Testis (tissue), 3 donors: ENCODE data around the gene RPS6KB2. TPM values are rescaled to one million over a fixed set of nuclear protein-coding genes. Genes with fewer than 3 reads are reported as not detected.

Source experiments
- DNase-seq: peaks from one replicate; pipeline ENCODE4 v3.0.0-alpha.2; 2019
- H3K27ac ChIP-seq, 2 donors: fragments of 200-600 bp; sonication (generic); one replicate each; pipeline ENCODE4 v1.5.1; 2019
- H3K27me3 ChIP-seq: fragments of 200-600 bp; sonication (generic); one replicate; pipeline ENCODE4 v1.5.1; 2019
- H3K36me3 ChIP-seq: fragments of 200-600 bp; sonication (generic); one replicate; pipeline ENCODE4 v1.5.1; 2017; ENCODE audit warnings: low read depth; ENCODE audit errors: missing control alignments
- H3K4me1 ChIP-seq: fragments of 200-600 bp; sonication (generic); one replicate; pipeline ENCODE4 v1.5.1; 2019
- H3K4me3 ChIP-seq, 2 donors: fragments of 200-600 bp; sonication (generic); one replicate each; pipeline ENCODE4 v1.5.1; 2017 to 2019
- H3K9me3 ChIP-seq: fragments of 200-600 bp; sonication (generic); one replicate; pipeline ENCODE4 v1.5.1; 2017
- POLR2A ChIP-seq: fragments of 450-650 bp; IDR thresholded peaks from one replicate; pipeline ENCODE4 v1.6.1; 2017; ENCODE audit warnings: antibody characterized with exemption, mild to moderate bottlenecking, moderate library complexity
- WGBS, 2 donors: methylation state at CpG; one replicate each; pipeline ENCODE4 v1.1.5; 2018; 5-methylcytosine and 5-hydroxymethylcytosine counted together
- intact Hi-C: fragments of 100-400 bp; cut with DNase I; formaldehyde crosslinking; loops from one replicate; pipeline ENCODE4 v1.15.1; 2023; ENCODE audit warnings: low total_unique reads
- polyA plus RNA-seq: library from polyadenylated mRNA; stranded (reverse); fragments of 350-450 nt; fragmentation: Illumina TruSeq; extraction: RNeasy Lipid Tissue Mini Kit (QIAGEN cat#74804); gene quantifications from one replicate; pipeline ENCODE4 v1.2.3, GENCODE V29; 2014; ENCODE audit warnings: low read depth, low replicate concordance; ENCODE audit not compliant: insufficient read depth
- total RNA-seq, 2 donors: library from RNA; depleted of rRNA; stranded (reverse); fragments of >200 nt; gene quantifications; one replicate each; pipeline ENCODE4 v1.2.3, GENCODE V29; 2016
- TF ChIP-seq, protein P1 (sequence below), 3 experiments: fragments of 450-650 bp in 2 of 3; fragments of 200-600 bp in 1 of 3; sonication (generic) in 1 of 3; IDR thresholded peaks; one replicate each; pipeline ENCODE4 v1.5.1; 2016 to 2019; ENCODE audit warnings: antibody characterized with exemption in 3 of 3, mild to moderate bottlenecking in 2 of 3, moderate library complexity in 1 of 3

The RPS6KB2 gene
- total and polyA plus RNA-seq, 3 donors from 2014 or later = 30.1 to 47.4 (median 46.5) TPM

DNA sequence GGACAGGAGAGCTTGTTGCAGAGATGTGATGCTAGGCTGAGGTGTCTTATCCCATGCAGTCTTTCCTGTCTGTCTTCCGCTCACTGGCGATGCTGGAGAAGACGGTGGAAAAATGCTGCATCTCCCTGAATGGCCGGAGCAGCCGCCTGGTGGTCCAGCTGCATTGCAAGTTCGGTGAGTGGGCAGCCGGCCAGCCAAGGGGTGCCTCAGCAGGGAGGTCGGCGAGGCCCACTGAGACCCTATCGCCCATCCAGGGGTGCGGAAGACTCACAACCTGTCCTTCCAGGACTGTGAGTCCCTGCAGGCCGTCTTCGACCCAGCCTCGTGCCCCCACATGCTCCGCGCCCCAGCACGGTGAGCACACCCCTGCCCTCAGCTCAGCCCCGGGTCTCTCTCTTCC, 34.9 kb upstream of the RPS6KB2 start:
- intact Hi-C loops = no loop called here
- no peaks in the 10 kb centered on the region for H3K27me3 ChIP-seq
- no peak overlapping the region for H3K4me3 ChIP-seq
- 91 to 95% methylated on average over 8 to 18 of the region's 18 CpGs for whole genome bisulfite sequencing, 2 donors
- no peaks in the 10 kb centered on the region for H3K9me3 ChIP-seq
- DNase-seq = no peak
- TF ChIP-seq, protein P1, sequence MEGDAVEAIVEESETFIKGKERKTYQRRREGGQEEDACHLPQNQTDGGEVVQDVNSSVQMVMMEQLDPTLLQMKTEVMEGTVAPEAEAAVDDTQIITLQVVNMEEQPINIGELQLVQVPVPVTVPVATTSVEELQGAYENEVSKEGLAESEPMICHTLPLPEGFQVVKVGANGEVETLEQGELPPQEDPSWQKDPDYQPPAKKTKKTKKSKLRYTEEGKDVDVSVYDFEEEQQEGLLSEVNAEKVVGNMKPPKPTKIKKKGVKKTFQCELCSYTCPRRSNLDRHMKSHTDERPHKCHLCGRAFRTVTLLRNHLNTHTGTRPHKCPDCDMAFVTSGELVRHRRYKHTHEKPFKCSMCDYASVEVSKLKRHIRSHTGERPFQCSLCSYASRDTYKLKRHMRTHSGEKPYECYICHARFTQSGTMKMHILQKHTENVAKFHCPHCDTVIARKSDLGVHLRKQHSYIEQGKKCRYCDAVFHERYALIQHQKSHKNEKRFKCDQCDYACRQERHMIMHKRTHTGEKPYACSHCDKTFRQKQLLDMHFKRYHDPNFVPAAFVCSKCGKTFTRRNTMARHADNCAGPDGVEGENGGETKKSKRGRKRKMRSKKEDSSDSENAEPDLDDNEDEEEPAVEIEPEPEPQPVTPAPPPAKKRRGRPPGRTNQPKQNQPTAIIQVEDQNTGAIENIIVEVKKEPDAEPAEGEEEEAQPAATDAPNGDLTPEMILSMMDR (IDR thresholded peaks at IDR 0.05) = no peak
- no peak for TF ChIP-seq POLR2A
- H3K4me1 ChIP-seq = peaks cover 16% of the 10 kb centered on the region
- H3K36me3 ChIP-seq = no peaks in the 10 kb centered on the region
- no peak overlapping the region for H3K27ac ChIP-seq

DNA sequence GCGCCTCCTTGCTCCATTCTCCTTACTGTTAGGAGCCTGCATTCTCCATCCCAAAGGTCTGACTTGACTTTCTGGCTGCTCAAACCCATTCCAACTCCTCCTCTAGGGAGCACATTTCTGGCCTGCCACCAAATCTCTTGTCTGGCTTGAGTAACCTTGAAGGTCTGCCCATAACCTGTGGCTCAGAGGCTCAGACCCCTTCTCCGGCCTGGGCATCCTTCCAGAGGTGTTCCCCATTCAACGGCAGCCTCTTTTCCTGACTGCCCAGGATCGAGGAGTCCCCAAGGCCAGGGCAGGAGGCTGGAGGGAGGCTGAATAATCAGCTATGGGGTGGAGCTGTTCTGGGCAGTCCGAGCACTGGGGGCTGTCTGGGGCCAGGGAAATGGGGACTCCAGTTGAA, 34.3 kb upstream of the RPS6KB2 start:
- Histone ChIP-seq H3K27ac (no peak overlapping the region), H3K36me3 (no peaks in the 10 kb centered on the region), H3K4me3 (no peak overlapping the region), H3K4me1 (peaks cover 16% of the 10 kb centered on the region), H3K27me3 (no peaks in the 10 kb centered on the region), H3K9me3 (no peaks in the 10 kb centered on the region)
- 52% methylated on average over 5 of the region's 5 CpGs for WGBS, 2 donors
- TF ChIP-seq POLR2A = no peak
- TF ChIP-seq, protein P1 (IDR thresholded peaks at IDR 0.05) = no peak
- no peak for DNase-seq
- intact Hi-C loops = no loop called here

DNA sequence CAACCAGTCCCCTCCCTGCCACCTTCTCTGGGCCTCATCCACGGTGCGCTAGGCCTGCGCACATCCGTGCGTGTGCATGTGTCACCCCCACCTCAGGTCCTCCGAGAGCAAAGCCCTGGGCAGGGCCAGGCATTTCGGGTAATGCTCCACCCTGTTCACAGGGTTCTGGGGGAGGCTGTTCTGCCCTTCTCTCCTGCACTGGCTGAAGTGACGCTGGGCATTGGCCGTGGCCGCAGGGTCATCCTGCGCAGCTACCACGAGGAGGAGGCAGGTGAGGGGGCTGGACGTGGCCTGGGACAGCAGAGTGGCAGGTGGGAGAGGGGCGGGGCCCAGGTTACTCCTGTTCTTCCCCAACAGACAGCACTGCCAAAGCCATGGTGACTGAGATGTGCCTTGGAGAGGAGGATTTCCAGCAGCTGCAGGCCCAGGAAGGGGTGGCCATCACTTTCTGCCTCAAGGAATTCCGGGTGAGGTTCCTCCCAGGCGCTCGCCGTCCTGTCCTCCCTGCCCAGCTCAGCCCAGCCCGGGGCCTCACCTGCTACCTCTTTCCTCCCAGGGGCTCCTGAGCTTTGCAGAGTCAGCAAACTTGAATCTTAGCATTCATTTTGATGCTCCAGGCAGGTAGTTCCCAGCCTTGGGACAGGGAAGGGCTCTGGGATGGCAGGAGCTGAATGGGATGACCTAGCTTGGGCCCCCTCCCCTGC, 32.6 kb upstream of the RPS6KB2 start:
- H3K9me3 ChIP-seq = no peaks in the 10 kb centered on the region
- intact Hi-C loops = no loop called here
- H3K4me3 ChIP-seq = no peak overlapping the region
- no peak for DNase-seq
- H3K27me3 ChIP-seq = no peaks in the 10 kb centered on the region
- TF ChIP-seq, protein P1 (IDR thresholded peaks at IDR 0.05) = no peak
- no peak for TF ChIP-seq POLR2A
- H3K36me3 ChIP-seq = no peaks in the 10 kb centered on the region
- 83 to 94% methylated on average over 14 to 19 of the region's 19 CpGs for WGBS, 2 donors
- peaks cover 14% of the 10 kb centered on the region for H3K4me1 ChIP-seq
- no peak overlapping the region for H3K27ac ChIP-seq

DNA sequence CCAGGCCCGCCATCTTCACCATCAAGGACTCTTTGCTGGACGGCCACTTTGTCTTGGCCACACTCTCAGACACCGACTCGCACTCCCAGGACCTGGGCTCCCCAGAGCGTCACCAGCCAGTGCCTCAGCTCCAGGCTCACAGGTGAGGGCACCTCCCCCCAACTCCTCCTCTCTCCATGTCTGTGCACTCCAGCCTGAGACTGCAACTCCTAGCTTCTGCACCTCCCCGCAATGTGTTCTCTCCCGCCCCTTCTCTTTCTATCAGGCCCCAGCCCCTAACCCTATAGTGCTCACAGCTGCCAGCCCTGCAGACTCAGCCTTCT, 32.1 kb upstream of the RPS6KB2 start:
- TF ChIP-seq POLR2A = no peak
- TF ChIP-seq, protein P1 (IDR thresholded peaks at IDR 0.05) = no peak
- Histone ChIP-seq H3K27me3 (no peaks in the 10 kb centered on the region), H3K36me3 (no peaks in the 10 kb centered on the region), H3K4me3 (no peak overlapping the region), H3K9me3 (no peaks in the 10 kb centered on the region), H3K4me1 (peaks cover 18% of the 10 kb centered on the region), H3K27ac (no peak overlapping the region)
- intact Hi-C loops = no loop called here
- no peak for DNase-seq
- 89 to 91% methylated on average over 7 of the region's 7 CpGs for WGBS, 2 donors
